Smooth muscle cell (in vitro differentiated cells): ENCODE results near the gene PDIA5. TPM values are rescaled to one million over a fixed set of nuclear protein-coding genes. Genes with fewer than 3 reads are reported as not detected.

Experiments used
- DNase-seq: peaks from one replicate; lab custom pipeline; 2025; ENCODE audit not compliant: unreplicated experiment; lab: John Stamatoyannopoulos, UW
- H2AFZ ChIP-seq: fragments of 200-600 bp; sonication (generic); 2 replicates; pipeline ENCODE4 v1.6.0; 2016; ENCODE audit warnings: antibody characterized with exemption, low read depth, mild to moderate bottlenecking
- H3F3A ChIP-seq: fragments of 200-600 bp; sonication (generic); 2 replicates; pipeline ENCODE4 v1.6.0; 2017; ENCODE audit warnings: antibody characterized with exemption, low read depth
- H3K27ac ChIP-seq: fragments of 200-600 bp; sonication (generic); 2 replicates; pipeline ENCODE4 v1.5.1; 2016; ENCODE audit warnings: low read depth, mild to moderate bottlenecking
- H3K27me3 ChIP-seq: fragments of 200-600 bp; sonication (generic); 2 replicates; pipeline ENCODE4 v1.6.1; 2016; ENCODE audit warnings: low read depth, mild to moderate bottlenecking
- H3K36me3 ChIP-seq: fragments of 200-600 bp; sonication (generic); 2 replicates; pipeline ENCODE4 v1.5.1; 2016; ENCODE audit warnings: low read depth
- H3K4me1 ChIP-seq: fragments of 200-600 bp; sonication (generic); 2 replicates; pipeline ENCODE4 v1.5.1; 2016; ENCODE audit warnings: low read depth
- H3K4me2 ChIP-seq: fragments of 200-600 bp; sonication (generic); 2 replicates; pipeline ENCODE4 v1.6.0; 2016; ENCODE audit warnings: mild to moderate bottlenecking
- H3K4me3 ChIP-seq: fragments of 200-600 bp; sonication (generic); 2 replicates; pipeline ENCODE4 v1.5.1; 2016; ENCODE audit warnings: mild to moderate bottlenecking
- H3K79me2 ChIP-seq: fragments of 200-600 bp; sonication (generic); 2 replicates; pipeline ENCODE4 v1.6.0; 2016; ENCODE audit warnings: low read depth, mild to moderate bottlenecking
- H3K9ac ChIP-seq: fragments of 200-600 bp; sonication (generic); 2 replicates; pipeline ENCODE4 v1.6.0; 2016; ENCODE audit warnings: low read depth
- H3K9me3 ChIP-seq: fragments of 200-600 bp; sonication (generic); replicated peaks from 2 replicates; pipeline ENCODE4 v1.5.1; 2016; ENCODE audit warnings: low read depth
- H4K20me1 ChIP-seq: fragments of 200-600 bp; sonication (generic); 2 replicates; pipeline ENCODE4 v1.6.0; 2016; ENCODE audit warnings: low read depth
- CTCF ChIP-seq: fragments of 200-600 bp; sonication (generic); IDR thresholded peaks from 2 replicates; pipeline ENCODE4 v1.5.1; 2017; ENCODE audit warnings: borderline replicate concordance, mild to moderate bottlenecking, antibody characterized with exemption; ENCODE audit not compliant: insufficient read depth, poor library complexity, severe bottlenecking
- WGBS: methylation state at CpG from one replicate; pipeline ENCODE4 v1.1.7; 2016; ENCODE audit warnings: low lambda C conversion rate; 5-methylcytosine and 5-hydroxymethylcytosine counted together
- polyA plus RNA-seq: library from polyadenylated mRNA; unstranded; fragments of >200 nt; fragmentation: Nextera tagmentation; extraction: Ambion mirVana; gene quantifications from 2 replicates; pipeline ENCODE4 v1.2.1, GENCODE V29; 2016
- total RNA-seq: library from RNA; depleted of rRNA; stranded (reverse); fragments of >200 nt; gene quantifications from 2 replicates; pipeline ENCODE4 v1.2.3, GENCODE V29; 2014

The PDIA5 gene
- total and polyA plus RNA-seq, 2 experiments from 2014 or later: 65.4 to 102 TPM

GRCh38 chr3:123193448-123194101 lies 126.8 kb downstream of the PDIA5 start:
- DNase-seq: no peak
- no peak overlapping the region for H3K4me3 ChIP-seq
- H3K27me3 ChIP-seq: no peaks in the 10 kb centered on the region
- 64% methylated on average over 5 of the region's 5 CpGs for WGBS
- no peak overlapping the region for H3K27ac ChIP-seq
- H2AFZ ChIP-seq: no peak overlapping the region
- no peaks in the 10 kb centered on the region for H3F3A ChIP-seq
- peaks cover 6% of the 10 kb centered on the region for H3K4me1 ChIP-seq
- H3K79me2 ChIP-seq: no peaks in the 10 kb centered on the region
- no peaks in the 10 kb centered on the region for H4K20me1 ChIP-seq
- no peaks in the 10 kb centered on the region for H3K9me3 ChIP-seq
- no peak overlapping the region for H3K9ac ChIP-seq
- H3K36me3 ChIP-seq: no peaks in the 10 kb centered on the region
- TF ChIP-seq CTCF: no peak
- H3K4me2 ChIP-seq: no peak overlapping the region

- Histone ChIP-seq H3K36me3 (no peaks in the 10 kb centered on the region), H2AFZ (no peak overlapping the region), H3K4me3 (no peak overlapping the region), H3K4me1 (peaks cover 6% of the 10 kb centered on the region), H3K9ac (no peak overlapping the region), H4K20me1 (no peaks in the 10 kb centered on the region), H3K9me3 (no peaks in the 10 kb centered on the region), H3K27me3 (no peaks in the 10 kb centered on the region), H3F3A (no peaks in the 10 kb centered on the region), H3K27ac (no peak overlapping the region), H3K79me2 (no peaks in the 10 kb centered on the region), H3K4me2 (peak overlapping the region; percentile 28)
- DNase-seq: no peak
- TF ChIP-seq CTCF: peak; percentile 23
- 16% methylated on average over 10 of the region's 10 CpGs for WGBS
These were observed 127.7 kb downstream of the PDIA5 start for GRCh38 chr3:123194552-123194951.

- Histone ChIP-seq H3K4me3 (no peak overlapping the region), H3K27ac (no peak overlapping the region), H3K4me1 (peaks cover 15% of the 10 kb centered on the region), H3K27me3 (no peaks in the 10 kb centered on the region), H4K20me1 (no peaks in the 10 kb centered on the region), H3K9ac (no peak overlapping the region), H3F3A (no peaks in the 10 kb centered on the region), H3K9me3 (no peaks in the 10 kb centered on the region), H3K79me2 (peaks cover 16% of the 10 kb centered on the region), H2AFZ (no peak overlapping the region), H3K4me2 (no peak overlapping the region), H3K36me3 (no peaks in the 10 kb centered on the region)
- no peak for TF ChIP-seq CTCF
- DNase-seq: no peak
- WGBS: 100% methylated on average over 1 of the region's 1 CpG
These were observed 131.5 kb downstream of the PDIA5 start for GRCh38 chr3:123198372-123198771.

- H2AFZ ChIP-seq: peak overlapping the region; percentile 91
- DNase-seq: no peak
- peak overlapping the region; percentile 98 for H3K4me3 ChIP-seq
- H3K4me2 ChIP-seq: peak overlapping the region; percentile 99
- no peak overlapping the region for H3K27ac ChIP-seq
- H3K4me1 ChIP-seq: peaks cover 10% of the 10 kb centered on the region
- H3K27me3 ChIP-seq: no peaks in the 10 kb centered on the region
- TF ChIP-seq CTCF: no peak
- peaks cover 31% of the 10 kb centered on the region for H3K79me2 ChIP-seq
- 12% methylated on average over 6 of the region's 6 CpGs for WGBS
- H3F3A ChIP-seq: peaks cover 3% of the 10 kb centered on the region
- H4K20me1 ChIP-seq: peaks cover 22% of the 10 kb centered on the region
- no peak overlapping the region for H3K9ac ChIP-seq
- no peaks in the 10 kb centered on the region for H3K9me3 ChIP-seq
- no peaks in the 10 kb centered on the region for H3K36me3 ChIP-seq
These were observed 134.4 kb downstream of the PDIA5 start for GRCh38 chr3:123201223-123201556.
